C4-2B (cell line): ENCODE measurements around the gene PPIF.
"Not testable (repeated sequence)": the region's sequence is repeated elsewhere in the genome, so short reads cannot be mapped to it uniquely, and the experiment has no call there.

ENCODE experiments used
- H3K27ac ChIP-seq: fragments of 450-650 bp; 2 replicates; pipeline ENCODE4 v1.5.1; 2017
- CTCF ChIP-seq: fragments of 450-650 bp; conservative IDR thresholded peaks from 2 replicates; pipeline ENCODE4 v1.5.1; 2017; ENCODE audit warnings: mild to moderate bottlenecking
- ZFX ChIP-seq: fragments of 450-650 bp; IDR thresholded peaks from 2 replicates; pipeline ENCODE4 v1.6.1; 2017

The PPIF gene

GRCh38 chr10:79328147-79328701 lies 19.0 kb upstream of the PPIF start:
- no peak overlapping the region for H3K27ac ChIP-seq
- no peak for TF ChIP-seq ZFX
- no peak for TF ChIP-seq CTCF

- no peak overlapping the region for H3K27ac ChIP-seq
- TF ChIP-seq CTCF = no peak
- TF ChIP-seq ZFX = no peak
These were observed 18.3 kb upstream of the PPIF start for GRCh38 chr10:79328737-79329504.

- no peak overlapping the region for H3K27ac ChIP-seq
- TF ChIP-seq CTCF = no peak
- TF ChIP-seq ZFX = no peak
These were observed 17.7 kb upstream of the PPIF start for GRCh38 chr10:79329529-79329928.

- no peak for TF ChIP-seq CTCF
- TF ChIP-seq ZFX = no peak
- H3K27ac ChIP-seq = no peak overlapping the region
These were observed 16.0 kb upstream of the PPIF start for GRCh38 chr10:79331226-79331625.

- no peak overlapping the region for H3K27ac ChIP-seq
These were observed 15.6 kb upstream of the PPIF start for GRCh38 chr10:79331709-79332108.

GRCh38 chr10:79332610-79333315 lies 14.5 kb upstream of the PPIF start:
- H3K27ac ChIP-seq = not testable (repeated sequence)

More at GRCh38 chr10:79331709-79332108, 15.6 kb upstream of the PPIF start:
- TF ChIP-seq ZFX (no peak), CTCF (no peak)

GRCh38 chr10:79333513-79333912 lies 13.8 kb upstream of the PPIF start:
- TF ChIP-seq CTCF (no peak), ZFX (no peak)
- no peak overlapping the region for H3K27ac ChIP-seq
